Epithelial cell of proximal tubule (primary cell): ENCODE measurements around the gene PARD3B. TPM values are rescaled to one million over a fixed set of nuclear protein-coding genes. Genes with fewer than 3 reads are reported as not detected.

Experiments
- DNase-seq: peaks from one replicate; pipeline ENCODE4 v3.0.0-alpha.2; 2011; ENCODE audit warnings: low read depth
- H3K4me3 ChIP-seq: 2 replicates; pipeline ENCODE4 v1.5.1; 2011; ENCODE audit warnings: low read depth, mild to moderate bottlenecking, low read length
- CTCF ChIP-seq: conservative IDR thresholded peaks from 2 replicates; pipeline ENCODE4 v1.5.1; 2012; ENCODE audit warnings: low read depth, mild to moderate bottlenecking, low read length
- total RNA-seq: library from RNA; depleted of rRNA; stranded (reverse); fragments of >200 nt; gene quantifications from 2 replicates; pipeline ENCODE4 v1.2.3, GENCODE V29; 2015

The PARD3B gene
- total RNA-seq, 1 donor from 2014 or later, result 3.6 TPM

DNA sequence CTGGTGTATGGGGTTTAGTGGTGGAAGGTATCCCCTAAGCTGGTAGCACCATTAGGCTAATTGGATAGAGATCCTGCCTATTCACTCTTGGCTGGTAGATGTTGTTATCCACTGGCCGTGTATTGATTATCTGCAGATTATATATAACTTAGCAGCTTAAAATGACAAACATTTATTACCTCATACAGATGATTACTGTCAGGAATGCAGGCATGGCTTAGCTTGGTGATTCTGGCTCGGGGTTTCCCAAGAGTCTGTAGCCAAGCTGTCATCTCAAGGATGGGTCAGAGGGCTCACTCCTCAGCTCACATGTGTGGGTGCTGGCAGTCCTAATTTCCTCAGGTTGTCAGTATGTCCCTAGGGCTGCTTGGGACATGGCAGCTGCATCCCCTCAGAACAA, 465.8 kb downstream of the PARD3B start:
- TF ChIP-seq CTCF, result no peak
- no peak for DNase-seq
- H3K4me3 ChIP-seq, result no peak overlapping the region

DNA sequence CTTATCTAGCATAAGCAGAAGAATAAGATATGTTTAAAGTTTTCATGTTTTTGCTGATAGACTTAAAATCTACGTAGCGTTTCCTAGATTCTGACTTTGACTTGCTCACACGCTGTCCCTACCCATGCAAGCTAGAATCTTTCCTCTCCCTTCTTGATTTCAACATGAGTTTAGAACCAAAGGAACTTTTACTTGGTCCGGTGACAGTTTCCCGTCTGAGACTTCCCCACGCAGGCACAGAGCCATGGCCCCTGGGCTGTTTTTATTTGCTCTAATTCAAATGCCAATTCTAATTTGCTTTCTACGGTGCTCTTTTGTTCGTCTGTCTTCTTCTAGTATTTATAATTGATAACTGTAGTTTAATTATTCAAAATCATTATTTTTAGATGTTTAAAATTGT, 467.7 kb downstream of the PARD3B start:
- no peak overlapping the region for H3K4me3 ChIP-seq
- DNase-seq, result no peak
- no peak for TF ChIP-seq CTCF

DNA sequence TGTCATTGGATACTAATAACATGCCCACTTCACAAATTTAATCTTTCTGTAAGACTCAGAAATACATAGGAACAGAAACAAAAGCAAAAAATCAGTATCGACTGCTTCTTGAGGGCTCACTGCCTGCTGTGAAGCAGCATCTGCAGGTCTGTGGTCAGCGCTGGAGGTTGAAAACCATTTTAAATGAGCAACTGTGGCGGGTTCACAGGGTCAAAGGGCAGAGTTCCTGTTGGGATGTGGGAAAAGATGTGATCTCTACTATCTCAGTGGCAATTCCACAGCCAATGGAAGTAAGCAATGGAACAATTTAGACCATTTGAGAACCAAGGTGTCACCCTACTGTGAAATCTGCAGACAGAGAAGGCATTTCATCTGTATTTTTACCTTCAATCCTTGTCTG, 468.3 kb downstream of the PARD3B start:
- no peak overlapping the region for H3K4me3 ChIP-seq
- no peak for TF ChIP-seq CTCF
- DNase-seq, result no peak

GRCh38 chr2:205014201-205014600, 468.9 kb downstream of the PARD3B start:
- no peak overlapping the region for H3K4me3 ChIP-seq
- DNase-seq, result no peak
- no peak for TF ChIP-seq CTCF

DNA sequence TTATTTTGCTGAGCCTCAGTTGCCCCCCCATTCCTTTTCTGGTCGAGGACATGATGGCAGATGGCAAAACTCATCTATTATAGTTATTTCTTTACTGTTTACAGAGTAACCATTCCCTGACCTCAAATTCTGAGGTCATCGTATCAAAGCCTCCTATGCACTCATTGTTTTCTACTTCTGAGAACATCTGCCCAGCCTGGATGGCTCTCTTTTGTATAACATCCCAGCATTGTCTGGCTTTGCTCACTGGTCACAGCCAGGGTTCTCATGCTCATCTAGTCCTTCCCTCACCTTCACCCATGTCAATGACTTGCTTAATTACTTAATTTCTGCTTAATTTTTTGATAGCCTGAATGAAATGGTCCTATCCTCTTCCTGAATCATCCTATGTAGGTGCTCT, 472.1 kb downstream of the PARD3B start:
- TF ChIP-seq CTCF, result no peak
- no peak overlapping the region for H3K4me3 ChIP-seq
- DNase-seq, result no peak

- TF ChIP-seq CTCF, result no peak
- DNase-seq, result no peak
These were observed 472.6 kb downstream of the PARD3B start for GRCh38 chr2:205017912-205018311.

DNA sequence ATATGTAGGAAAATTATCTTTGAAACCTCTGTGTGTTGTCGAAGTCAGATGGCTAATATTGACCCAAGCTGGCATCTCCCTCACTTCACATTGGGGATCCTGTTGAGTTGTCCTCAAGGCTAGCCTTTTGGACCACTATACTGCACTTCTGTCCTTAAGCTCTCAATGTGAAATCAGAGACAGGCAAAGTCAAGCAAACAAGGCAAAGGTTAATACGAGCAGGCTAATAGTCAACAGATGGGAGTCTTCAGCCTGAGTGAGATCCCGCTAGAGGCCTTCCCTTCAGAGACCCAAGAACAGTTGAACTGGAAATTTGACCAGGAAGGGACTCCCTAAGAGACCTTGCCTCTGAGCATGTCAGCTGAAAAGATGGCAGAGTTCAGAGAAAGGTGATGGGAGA, 475.4 kb downstream of the PARD3B start:
- H3K4me3 ChIP-seq, result no peak overlapping the region
- no peak for TF ChIP-seq CTCF
- no peak for DNase-seq

More at GRCh38 chr2:205017912-205018311, 472.6 kb downstream of the PARD3B start:
- no peak overlapping the region for H3K4me3 ChIP-seq
